KMS-11 (cell line): Measurements from ENCODE around the gene FREM2.

Experiments used
- H2AFZ ChIP-seq: fragments of 200-600 bp; sonication (generic); 2 replicates; pipeline ENCODE4 v1.6.1; 2016; ENCODE audit warnings: antibody characterized with exemption, mixed run types, low read depth
- H3K27ac ChIP-seq: fragments of 200-600 bp; sonication (generic); 2 replicates; pipeline ENCODE4 v1.6.1; 2016; ENCODE audit warnings: mild to moderate bottlenecking, mixed run types
- H3K27me3 ChIP-seq: fragments of 200-600 bp; sonication (generic); 2 replicates; pipeline ENCODE4 v1.6.1; 2017; ENCODE audit warnings: mild to moderate bottlenecking, low read depth, mixed run types, moderate library complexity; ENCODE audit not compliant: insufficient read depth
- H3K36me3 ChIP-seq: fragments of 200-600 bp; sonication (generic); 2 replicates; pipeline ENCODE4 v1.6.1; 2017; ENCODE audit warnings: mild to moderate bottlenecking, mixed run types; ENCODE audit not compliant: insufficient read depth
- H3K4me1 ChIP-seq: fragments of 200-600 bp; sonication (generic); 2 replicates; pipeline ENCODE4 v1.6.1; 2016; ENCODE audit warnings: mild to moderate bottlenecking, low read depth, mixed run types; ENCODE audit not compliant: poor library complexity, severe bottlenecking
- H3K4me2 ChIP-seq: fragments of 200-600 bp; sonication (generic); 2 replicates; pipeline ENCODE4 v1.7.0; 2016; ENCODE audit warnings: mild to moderate bottlenecking, mixed run types
- H3K4me3 ChIP-seq: fragments of 200-600 bp; sonication (generic); IDR thresholded peaks from 2 replicates; pipeline ENCODE4 v1.6.1; 2017; ENCODE audit warnings: low read depth, low read length, mixed read lengths; ENCODE audit not compliant: insufficient read depth
- H3K79me2 ChIP-seq: fragments of 200-600 bp; sonication (generic); 2 replicates; pipeline ENCODE4 v1.6.1; 2016; ENCODE audit warnings: low read depth, mixed run types; ENCODE audit not compliant: insufficient read depth
- H3K9ac ChIP-seq: fragments of 200-600 bp; sonication (generic); 2 replicates; pipeline ENCODE4 v1.6.1; 2016; ENCODE audit warnings: mild to moderate bottlenecking, mixed run types
- H4K20me1 ChIP-seq: fragments of 200-600 bp; sonication (generic); 2 replicates; pipeline ENCODE4 v1.6.1; 2016; ENCODE audit warnings: mild to moderate bottlenecking, mixed run types; ENCODE audit not compliant: insufficient read depth
- CTCF ChIP-seq: fragments of 200-600 bp; sonication (generic); conservative IDR thresholded peaks from 2 replicates; pipeline ENCODE4 v1.6.1; 2017; ENCODE audit warnings: low read depth, mild to moderate bottlenecking, antibody characterized with exemption, low read length, moderate library complexity, mixed read lengths

FREM2 gene

GRCh38 chr13:38897521-38897920 lies 210.6 kb downstream of the FREM2 start:
- H3K9ac ChIP-seq: no peak overlapping the region
- no peaks in the 10 kb centered on the region for H4K20me1 ChIP-seq
- H3K27me3 ChIP-seq: no peaks in the 10 kb centered on the region
- no peak overlapping the region for H2AFZ ChIP-seq
- no peaks in the 10 kb centered on the region for H3K36me3 ChIP-seq
- H3K27ac ChIP-seq: no peak overlapping the region
- H3K4me3 ChIP-seq: no peak overlapping the region
- no peaks in the 10 kb centered on the region for H3K4me1 ChIP-seq
- H3K79me2 ChIP-seq: no peaks in the 10 kb centered on the region
- TF ChIP-seq CTCF: no peak
- no peak overlapping the region for H3K4me2 ChIP-seq

DNA sequence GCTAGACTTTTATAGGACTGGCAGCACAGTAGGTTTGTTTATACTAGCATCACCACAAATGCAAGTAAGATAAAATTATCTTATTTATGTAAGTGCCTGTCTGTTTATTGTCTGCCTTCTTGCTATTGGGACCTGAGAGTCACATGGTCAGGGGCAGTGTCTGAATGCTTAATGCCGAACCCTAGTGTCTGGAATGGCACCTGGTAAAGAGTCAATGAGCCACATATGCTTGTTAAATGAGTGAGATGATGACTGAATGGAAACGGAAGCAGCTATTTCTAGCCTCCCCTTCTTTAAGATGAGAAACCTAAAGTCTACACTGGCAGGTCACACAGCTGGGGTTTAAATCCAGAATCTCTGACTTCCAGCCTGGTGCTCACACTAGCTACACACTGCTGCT lies 211.6 kb downstream of the FREM2 start:
- no peaks in the 10 kb centered on the region for H3K79me2 ChIP-seq
- H2AFZ ChIP-seq: no peak overlapping the region
- no peak overlapping the region for H3K27ac ChIP-seq
- no peak overlapping the region for H3K9ac ChIP-seq
- TF ChIP-seq CTCF: no peak
- H3K36me3 ChIP-seq: no peaks in the 10 kb centered on the region
- H3K4me1 ChIP-seq: no peaks in the 10 kb centered on the region
- no peak overlapping the region for H3K4me2 ChIP-seq
- no peaks in the 10 kb centered on the region for H4K20me1 ChIP-seq
- H3K4me3 ChIP-seq: no peak overlapping the region
- H3K27me3 ChIP-seq: no peaks in the 10 kb centered on the region

DNA sequence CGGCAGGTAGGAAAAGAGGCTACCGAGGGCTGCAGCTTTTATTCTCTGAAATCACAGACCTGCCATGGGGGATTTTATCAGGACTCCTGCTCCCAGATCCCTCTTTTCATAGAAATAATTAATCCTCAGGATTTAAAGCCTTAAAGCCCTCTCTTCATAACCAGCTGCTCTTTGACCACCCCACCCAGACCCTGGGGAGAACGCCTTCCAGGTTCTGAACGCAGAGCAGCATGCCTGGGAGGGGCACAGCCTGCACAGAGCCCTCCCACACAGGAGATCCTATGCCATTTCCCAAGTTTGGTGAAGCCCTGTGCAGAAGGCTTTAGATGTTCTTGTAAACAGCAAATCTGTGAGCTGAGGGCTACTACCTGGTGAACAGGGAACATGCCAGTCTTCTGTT lies 212.7 kb downstream of the FREM2 start:
- Histone ChIP-seq H3K4me2 (no peak overlapping the region), H3K27ac (no peak overlapping the region), H3K36me3 (no peaks in the 10 kb centered on the region), H3K4me3 (no peak overlapping the region), H3K27me3 (no peaks in the 10 kb centered on the region), H2AFZ (no peak overlapping the region), H3K9ac (no peak overlapping the region), H3K4me1 (no peaks in the 10 kb centered on the region), H3K79me2 (no peaks in the 10 kb centered on the region), H4K20me1 (no peaks in the 10 kb centered on the region)
- no peak for TF ChIP-seq CTCF

- Histone ChIP-seq H3K79me2 (no peaks in the 10 kb centered on the region), H3K4me3 (no peak overlapping the region), H3K9ac (no peak overlapping the region), H3K36me3 (no peaks in the 10 kb centered on the region), H3K27ac (no peak overlapping the region), H3K4me2 (no peak overlapping the region), H3K27me3 (no peaks in the 10 kb centered on the region), H3K4me1 (no peaks in the 10 kb centered on the region), H2AFZ (no peak overlapping the region), H4K20me1 (no peaks in the 10 kb centered on the region)
- no peak for TF ChIP-seq CTCF
These were observed 213.3 kb downstream of the FREM2 start for GRCh38 chr13:38900188-38900587.

DNA sequence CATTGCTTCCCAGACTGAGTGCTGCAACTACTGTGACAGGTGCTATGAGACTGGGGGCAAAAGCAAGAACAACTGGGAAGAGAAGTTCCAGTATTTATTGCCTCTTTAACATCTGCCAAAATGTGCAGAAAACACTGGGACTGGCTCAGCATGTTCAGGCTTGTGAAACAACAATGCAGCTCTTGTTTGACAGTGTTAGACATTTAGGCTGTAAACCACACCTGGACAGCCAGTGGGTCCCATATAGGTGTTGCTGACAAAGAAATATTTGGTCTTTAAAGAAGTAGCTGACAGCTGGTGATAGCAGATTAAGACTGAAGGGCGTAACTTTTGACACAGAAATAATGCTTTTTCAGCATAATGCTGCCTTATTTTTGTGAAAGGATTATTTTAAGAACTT lies 215.7 kb downstream of the FREM2 start:
- no peak overlapping the region for H3K4me3 ChIP-seq

More for the DNA sequence above, 215.7 kb downstream of the FREM2 start:
- no peaks in the 10 kb centered on the region for H3K4me1 ChIP-seq
- H3K27ac ChIP-seq: no peak overlapping the region
- no peaks in the 10 kb centered on the region for H3K27me3 ChIP-seq
- no peak overlapping the region for H3K4me2 ChIP-seq
- no peak overlapping the region for H2AFZ ChIP-seq
- H3K9ac ChIP-seq: no peak overlapping the region
- no peaks in the 10 kb centered on the region for H3K79me2 ChIP-seq
- no peak for TF ChIP-seq CTCF
- H3K36me3 ChIP-seq: no peaks in the 10 kb centered on the region
- H4K20me1 ChIP-seq: no peaks in the 10 kb centered on the region
